Panc1 (cell line): ENCODE data around the gene IGDCC3. TPM values are rescaled to one million over a fixed set of nuclear protein-coding genes. Genes with fewer than 3 reads are reported as not detected.

Experiments
- ATAC-seq: fragments of 200-7000 bp; cut with Tn5 transposase; 2 replicates; pipeline ENCODE4 v1.9.1; 2020; ENCODE audit warnings: mild to moderate bottlenecking, moderate library complexity
- BruUV-seq: library from RNA; stranded (reverse); fragments of 400-500 nt; replicated peaks from 2 replicates; lab custom pipeline; 2021; lab: Mats Ljungman, UMichigan
- CTCF ChIA-PET: fragments of 300-600 bp; sonication (Branson Sonifier 250); formaldehyde crosslinking; loops from one replicate; lab custom pipeline; 2022; ENCODE audit warnings: antibody characterized with exemption; lab: Charles Lee
- POLR2A ChIA-PET: fragments of 300-600 bp; sonication (Branson Sonifier 250); formaldehyde crosslinking; loops from one replicate; lab custom pipeline; 2022; ENCODE audit warnings: antibody characterized with exemption; lab: Charles Lee
- DNase-seq: peaks from one replicate; pipeline ENCODE4 v3.0.0-alpha.2; 2010; ENCODE audit warnings: low read depth, low spot score
- H3K27ac ChIP-seq: 2 replicates; pipeline ENCODE4 v1.5.1; 2011; ENCODE audit warnings: mild to moderate bottlenecking, low read length, inconsistent platforms
- H3K27me3 ChIP-seq: fragments of 200-500 bp; sonication (Bioruptor generic); 2 replicates; pipeline ENCODE4 v1.6.0; 2014; ENCODE audit warnings: low read length, inconsistent platforms; ENCODE audit not compliant: control insufficient read depth, insufficient read depth
- H3K36me3 ChIP-seq: fragments of 200-500 bp; sonication (Bioruptor generic); 2 replicates; pipeline ENCODE4 v1.5.1; 2014; ENCODE audit warnings: inconsistent platforms, mild to moderate bottlenecking, low read length, moderate library complexity; ENCODE audit not compliant: control insufficient read depth, insufficient read depth
- H3K4me1 ChIP-seq: 2 replicates; pipeline ENCODE4 v1.5.1; 2011; ENCODE audit warnings: inconsistent platforms, mild to moderate bottlenecking, low read length, moderate library complexity; ENCODE audit not compliant: control insufficient read depth, insufficient read depth
- H3K4me3 ChIP-seq, 2 experiments: 2 replicates each; pipeline ENCODE4 v1.5.1; 2011 to 2012; ENCODE audit warnings: low read depth in 2 of 2, low read length in 2 of 2, mild to moderate bottlenecking in 2 of 2, inconsistent platforms in 1 of 2, moderate library complexity in 1 of 2
- H3K9me3 ChIP-seq: fragments of 200-500 bp; sonication (Bioruptor generic); 2 replicates; pipeline ENCODE4 v1.5.1; 2014; ENCODE audit warnings: low read depth, mild to moderate bottlenecking, inconsistent platforms, low read length, moderate library complexity; ENCODE audit not compliant: control insufficient read depth, insufficient read depth
- POLR2AphosphoS5 ChIP-seq: IDR thresholded peaks from 2 replicates; pipeline ENCODE4 v1.6.1; 2012; ENCODE audit warnings: mild to moderate bottlenecking, low read depth, low read length, moderate library complexity
- SIN3A ChIP-seq: IDR thresholded peaks from 2 replicates; pipeline ENCODE4 v1.6.1; 2012; ENCODE audit warnings: low read depth, mild to moderate bottlenecking, low read length, moderate library complexity, borderline replicate concordance; ENCODE audit not compliant: insufficient read depth
- TCF7L2 ChIP-seq: IDR thresholded peaks from 2 replicates; pipeline ENCODE4 v1.6.1; 2011; ENCODE audit warnings: mild to moderate bottlenecking, low read depth, low read length, inconsistent platforms
- in situ Hi-C: cut with HindIII; loops from 2 replicates; pipeline ENCODE4 v1.10.0; 2016; ENCODE audit warnings: low sequenced_read_pairs, low pct_unique_long_range_greater_than_20kb
- intact Hi-C: fragments of 100-400 bp; cut with micrococcal nuclease; formaldehyde crosslinking; loops from one replicate; pipeline ENCODE4 v1.10.0; 2022; ENCODE audit not compliant: unreplicated experiment
- total RNA-seq: library from RNA; stranded (reverse); gene quantifications from one replicate; pipeline ENCODE4 v1.2.1, GENCODE V29; 2021; ENCODE audit not compliant: unreplicated experiment
- TF ChIP-seq, protein P1 (sequence below): fragments of 450-650 bp; IDR thresholded peaks from 2 replicates; pipeline ENCODE4 v1.5.1; 2017; ENCODE audit warnings: mild to moderate bottlenecking
- TF ChIP-seq, protein P2 (sequence below), 2 experiments: IDR thresholded peaks; 2 replicates each; pipeline ENCODE4 v1.6.1; 2011 to 2012; ENCODE audit warnings: low read depth in 2 of 2, control low read depth in 1 of 2, low read length in 1 of 2, mild to moderate bottlenecking in 1 of 2, moderate library complexity in 1 of 2; ENCODE audit not compliant: insufficient read depth in 1 of 2

IGDCC3 gene
- total RNA-seq, 1 experiment from 2014 or later, result 0.18 TPM

DNA sequence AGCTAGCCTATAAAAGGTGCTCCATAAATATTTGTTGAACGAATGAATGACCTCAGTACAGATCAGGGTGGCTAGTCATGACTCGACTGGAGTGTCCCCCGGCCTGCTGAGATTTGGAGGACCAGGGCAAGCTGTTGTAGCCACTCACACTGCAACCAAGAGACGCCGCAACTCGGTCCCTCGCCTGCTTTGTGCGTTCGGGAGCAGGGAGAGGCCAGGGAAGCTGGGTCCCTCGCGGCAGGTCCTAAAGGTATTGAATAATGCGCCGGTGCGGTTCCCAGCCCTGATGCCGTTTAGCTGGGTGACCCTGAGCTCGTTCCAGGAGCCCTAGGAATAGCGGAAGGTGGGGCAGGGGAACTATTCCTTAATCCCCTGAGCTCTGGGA, 43.2 kb upstream of the IGDCC3 start:
- Histone ChIP-seq H3K27me3 (no peaks in the 10 kb centered on the region; the same call in 1 of the 2 replicates), H3K4me1 (peaks cover 19% of the 10 kb centered on the region), H3K9me3 (no peaks in the 10 kb centered on the region), H3K36me3 (no peaks in the 10 kb centered on the region), H3K27ac (no peak overlapping the region; the same call in 1 of the 2 replicates), H3K4me3 (no peak overlapping the region)
- intact Hi-C loops (no loop called here), in situ Hi-C loops (no loop called here)
- DNase-seq (no peak), ATAC-seq (no peak)
- no TSS peak for BruUV-seq
- CTCF ChIA-PET, result interaction anchor here (0.6 kb wide), 1 partner anchor 50 kb away, joined by 6 read pairs; no protein-coding TSS in a partner anchor
- TF ChIP-seq SIN3A, result no peak
- TF ChIP-seq, protein P1, sequence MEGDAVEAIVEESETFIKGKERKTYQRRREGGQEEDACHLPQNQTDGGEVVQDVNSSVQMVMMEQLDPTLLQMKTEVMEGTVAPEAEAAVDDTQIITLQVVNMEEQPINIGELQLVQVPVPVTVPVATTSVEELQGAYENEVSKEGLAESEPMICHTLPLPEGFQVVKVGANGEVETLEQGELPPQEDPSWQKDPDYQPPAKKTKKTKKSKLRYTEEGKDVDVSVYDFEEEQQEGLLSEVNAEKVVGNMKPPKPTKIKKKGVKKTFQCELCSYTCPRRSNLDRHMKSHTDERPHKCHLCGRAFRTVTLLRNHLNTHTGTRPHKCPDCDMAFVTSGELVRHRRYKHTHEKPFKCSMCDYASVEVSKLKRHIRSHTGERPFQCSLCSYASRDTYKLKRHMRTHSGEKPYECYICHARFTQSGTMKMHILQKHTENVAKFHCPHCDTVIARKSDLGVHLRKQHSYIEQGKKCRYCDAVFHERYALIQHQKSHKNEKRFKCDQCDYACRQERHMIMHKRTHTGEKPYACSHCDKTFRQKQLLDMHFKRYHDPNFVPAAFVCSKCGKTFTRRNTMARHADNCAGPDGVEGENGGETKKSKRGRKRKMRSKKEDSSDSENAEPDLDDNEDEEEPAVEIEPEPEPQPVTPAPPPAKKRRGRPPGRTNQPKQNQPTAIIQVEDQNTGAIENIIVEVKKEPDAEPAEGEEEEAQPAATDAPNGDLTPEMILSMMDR, result no peak
- TF ChIP-seq POLR2AphosphoS5, result no peak
- TF ChIP-seq TCF7L2, result no peak
- TF ChIP-seq, protein P2, sequence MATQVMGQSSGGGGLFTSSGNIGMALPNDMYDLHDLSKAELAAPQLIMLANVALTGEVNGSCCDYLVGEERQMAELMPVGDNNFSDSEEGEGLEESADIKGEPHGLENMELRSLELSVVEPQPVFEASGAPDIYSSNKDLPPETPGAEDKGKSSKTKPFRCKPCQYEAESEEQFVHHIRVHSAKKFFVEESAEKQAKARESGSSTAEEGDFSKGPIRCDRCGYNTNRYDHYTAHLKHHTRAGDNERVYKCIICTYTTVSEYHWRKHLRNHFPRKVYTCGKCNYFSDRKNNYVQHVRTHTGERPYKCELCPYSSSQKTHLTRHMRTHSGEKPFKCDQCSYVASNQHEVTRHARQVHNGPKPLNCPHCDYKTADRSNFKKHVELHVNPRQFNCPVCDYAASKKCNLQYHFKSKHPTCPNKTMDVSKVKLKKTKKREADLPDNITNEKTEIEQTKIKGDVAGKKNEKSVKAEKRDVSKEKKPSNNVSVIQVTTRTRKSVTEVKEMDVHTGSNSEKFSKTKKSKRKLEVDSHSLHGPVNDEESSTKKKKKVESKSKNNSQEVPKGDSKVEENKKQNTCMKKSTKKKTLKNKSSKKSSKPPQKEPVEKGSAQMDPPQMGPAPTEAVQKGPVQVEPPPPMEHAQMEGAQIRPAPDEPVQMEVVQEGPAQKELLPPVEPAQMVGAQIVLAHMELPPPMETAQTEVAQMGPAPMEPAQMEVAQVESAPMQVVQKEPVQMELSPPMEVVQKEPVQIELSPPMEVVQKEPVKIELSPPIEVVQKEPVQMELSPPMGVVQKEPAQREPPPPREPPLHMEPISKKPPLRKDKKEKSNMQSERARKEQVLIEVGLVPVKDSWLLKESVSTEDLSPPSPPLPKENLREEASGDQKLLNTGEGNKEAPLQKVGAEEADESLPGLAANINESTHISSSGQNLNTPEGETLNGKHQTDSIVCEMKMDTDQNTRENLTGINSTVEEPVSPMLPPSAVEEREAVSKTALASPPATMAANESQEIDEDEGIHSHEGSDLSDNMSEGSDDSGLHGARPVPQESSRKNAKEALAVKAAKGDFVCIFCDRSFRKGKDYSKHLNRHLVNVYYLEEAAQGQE (IDR thresholded peaks at IDR 0.05; ENCODE audit: insufficient read depth in 1 of 2, low read depth in 2 of 2, low read length in 1 of 2), result no peak
- POLR2A ChIA-PET, result interaction anchor here (0.5 to 0.6 kb wide), 2 partner anchors 12 to 124 kb away, joined by 3 to 7 read pairs; no protein-coding TSS in a partner anchor

DNA sequence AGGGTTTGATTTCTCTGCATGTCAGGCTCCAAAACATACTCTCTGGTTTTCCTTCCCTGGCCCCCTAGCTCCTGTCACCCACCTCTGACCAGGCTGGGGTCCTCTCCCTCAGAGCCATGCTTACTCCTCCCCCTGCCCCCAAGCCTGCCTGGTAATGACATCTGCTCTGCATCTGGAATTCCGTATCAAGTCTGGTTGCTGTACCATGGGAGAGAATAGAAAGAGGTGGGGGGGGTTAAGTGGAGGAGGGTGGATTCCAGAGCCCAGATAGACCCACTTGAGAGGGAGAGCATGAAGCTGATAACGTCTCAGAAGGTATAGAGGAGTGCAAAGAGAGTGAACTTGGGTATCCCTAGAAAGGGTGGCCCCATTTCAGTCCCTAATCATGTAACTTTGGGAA, 40.8 kb upstream of the IGDCC3 start:
- H3K4me3 ChIP-seq, result no peak overlapping the region
- DNase-seq (no peak), ATAC-seq (no peak)
- H3K9me3 ChIP-seq, result no peaks in the 10 kb centered on the region
- peaks cover 40% of the 10 kb centered on the region for H3K4me1 ChIP-seq
- in situ Hi-C loops (no loop called here), intact Hi-C loops (no loop called here)
- CTCF ChIA-PET, result no interaction called here
- TF ChIP-seq, protein P1, result no peak
- TF ChIP-seq SIN3A, result no peak
- TF ChIP-seq, protein P2 (IDR thresholded peaks at IDR 0.05; ENCODE audit: insufficient read depth in 1 of 2, low read depth in 2 of 2, low read length in 1 of 2), result no peak
- TF ChIP-seq TCF7L2, result no peak
- no peak for TF ChIP-seq POLR2AphosphoS5
- no TSS peak for BruUV-seq
- no peaks in the 10 kb centered on the region for H3K36me3 ChIP-seq
- no peaks in the 10 kb centered on the region for H3K27me3 ChIP-seq
- H3K27ac ChIP-seq, result no peak overlapping the region
- POLR2A ChIA-PET, result no interaction called here
